ENCODE measurements around the gene PTPN4. TPM values are rescaled to one million over a fixed set of nuclear protein-coding genes. Genes with fewer than 3 reads are reported as not detected.
A peak's percentile ranks its signal among the peaks of the same experiment; 100 is the strongest.

PTPN4 gene
- total and polyA plus RNA-seq, 2 of the 13 experiments (the other 11 are each of a cell fraction or from before 2014, with no cell fraction given) = 20.3 to 34.6 TPM

DNA sequence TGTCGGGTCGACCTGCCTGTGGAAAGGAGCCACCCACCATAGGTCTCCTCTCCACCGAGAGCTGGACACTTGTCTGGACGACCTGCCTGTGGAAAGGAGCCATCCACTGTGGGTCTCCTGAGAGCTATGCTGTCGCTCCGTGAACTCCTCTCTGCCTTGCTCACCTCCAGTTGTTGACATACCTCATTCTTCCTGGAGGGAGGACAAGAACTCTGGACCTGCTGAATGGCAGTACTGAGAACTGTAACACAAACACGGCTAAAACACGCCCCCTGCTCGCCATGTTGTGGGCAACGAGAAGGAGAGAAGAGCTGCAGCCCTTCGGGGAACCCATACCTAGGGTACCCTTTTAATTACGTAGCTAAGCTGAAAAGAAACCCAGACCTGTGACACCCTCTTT is 77.6 kb downstream of the PTPN4 start (continued):
- TF ChIP-seq, protein P1, sequence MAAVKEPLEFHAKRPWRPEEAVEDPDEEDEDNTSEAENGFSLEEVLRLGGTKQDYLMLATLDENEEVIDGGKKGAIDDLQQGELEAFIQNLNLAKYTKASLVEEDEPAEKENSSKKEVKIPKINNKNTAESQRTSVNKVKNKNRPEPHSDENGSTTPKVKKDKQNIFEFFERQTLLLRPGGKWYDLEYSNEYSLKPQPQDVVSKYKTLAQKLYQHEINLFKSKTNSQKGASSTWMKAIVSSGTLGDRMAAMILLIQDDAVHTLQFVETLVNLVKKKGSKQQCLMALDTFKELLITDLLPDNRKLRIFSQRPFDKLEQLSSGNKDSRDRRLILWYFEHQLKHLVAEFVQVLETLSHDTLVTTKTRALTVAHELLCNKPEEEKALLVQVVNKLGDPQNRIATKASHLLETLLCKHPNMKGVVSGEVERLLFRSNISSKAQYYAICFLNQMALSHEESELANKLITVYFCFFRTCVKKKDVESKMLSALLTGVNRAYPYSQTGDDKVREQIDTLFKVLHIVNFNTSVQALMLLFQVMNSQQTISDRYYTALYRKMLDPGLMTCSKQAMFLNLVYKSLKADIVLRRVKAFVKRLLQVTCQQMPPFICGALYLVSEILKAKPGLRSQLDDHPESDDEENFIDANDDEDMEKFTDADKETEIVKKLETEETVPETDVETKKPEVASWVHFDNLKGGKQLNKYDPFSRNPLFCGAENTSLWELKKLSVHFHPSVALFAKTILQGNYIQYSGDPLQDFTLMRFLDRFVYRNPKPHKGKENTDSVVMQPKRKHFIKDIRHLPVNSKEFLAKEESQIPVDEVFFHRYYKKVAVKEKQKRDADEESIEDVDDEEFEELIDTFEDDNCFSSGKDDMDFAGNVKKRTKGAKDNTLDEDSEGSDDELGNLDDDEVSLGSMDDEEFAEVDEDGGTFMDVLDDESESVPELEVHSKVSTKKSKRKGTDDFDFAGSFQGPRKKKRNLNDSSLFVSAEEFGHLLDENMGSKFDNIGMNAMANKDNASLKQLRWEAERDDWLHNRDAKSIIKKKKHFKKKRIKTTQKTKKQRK (IDR thresholded peaks at IDR 0.05; ENCODE audit: low read length) = no peak
- TF ChIP-seq, protein P2, sequence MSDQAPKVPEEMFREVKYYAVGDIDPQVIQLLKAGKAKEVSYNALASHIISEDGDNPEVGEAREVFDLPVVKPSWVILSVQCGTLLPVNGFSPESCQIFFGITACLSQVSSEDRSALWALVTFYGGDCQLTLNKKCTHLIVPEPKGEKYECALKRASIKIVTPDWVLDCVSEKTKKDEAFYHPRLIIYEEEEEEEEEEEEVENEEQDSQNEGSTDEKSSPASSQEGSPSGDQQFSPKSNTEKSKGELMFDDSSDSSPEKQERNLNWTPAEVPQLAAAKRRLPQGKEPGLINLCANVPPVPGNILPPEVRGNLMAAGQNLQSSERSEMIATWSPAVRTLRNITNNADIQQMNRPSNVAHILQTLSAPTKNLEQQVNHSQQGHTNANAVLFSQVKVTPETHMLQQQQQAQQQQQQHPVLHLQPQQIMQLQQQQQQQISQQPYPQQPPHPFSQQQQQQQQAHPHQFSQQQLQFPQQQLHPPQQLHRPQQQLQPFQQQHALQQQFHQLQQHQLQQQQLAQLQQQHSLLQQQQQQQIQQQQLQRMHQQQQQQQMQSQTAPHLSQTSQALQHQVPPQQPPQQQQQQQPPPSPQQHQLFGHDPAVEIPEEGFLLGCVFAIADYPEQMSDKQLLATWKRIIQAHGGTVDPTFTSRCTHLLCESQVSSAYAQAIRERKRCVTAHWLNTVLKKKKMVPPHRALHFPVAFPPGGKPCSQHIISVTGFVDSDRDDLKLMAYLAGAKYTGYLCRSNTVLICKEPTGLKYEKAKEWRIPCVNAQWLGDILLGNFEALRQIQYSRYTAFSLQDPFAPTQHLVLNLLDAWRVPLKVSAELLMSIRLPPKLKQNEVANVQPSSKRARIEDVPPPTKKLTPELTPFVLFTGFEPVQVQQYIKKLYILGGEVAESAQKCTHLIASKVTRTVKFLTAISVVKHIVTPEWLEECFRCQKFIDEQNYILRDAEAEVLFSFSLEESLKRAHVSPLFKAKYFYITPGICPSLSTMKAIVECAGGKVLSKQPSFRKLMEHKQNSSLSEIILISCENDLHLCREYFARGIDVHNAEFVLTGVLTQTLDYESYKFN (CRISPR knock-in tag; conservative IDR thresholded peaks at IDR 0.05) = peak; percentile 44; the same call in 1 of the 2 replicates
- no peak for TF ChIP-seq GZF1 (CRISPR knock-in tag; IDR thresholded peaks at IDR 0.05)
- TF ChIP-seq SRSF4 (IDR thresholded peaks at IDR 0.05; ENCODE audit: low read depth, low read length, poor library complexity, severe bottlenecking) = no peak
- peak; percentile 40 for TF ChIP-seq YY1 (IDR thresholded peaks at IDR 0.05; ENCODE audit: insufficient read depth, insufficient replicate concordance, low read depth, low read length)
- TF ChIP-seq, protein P3, sequence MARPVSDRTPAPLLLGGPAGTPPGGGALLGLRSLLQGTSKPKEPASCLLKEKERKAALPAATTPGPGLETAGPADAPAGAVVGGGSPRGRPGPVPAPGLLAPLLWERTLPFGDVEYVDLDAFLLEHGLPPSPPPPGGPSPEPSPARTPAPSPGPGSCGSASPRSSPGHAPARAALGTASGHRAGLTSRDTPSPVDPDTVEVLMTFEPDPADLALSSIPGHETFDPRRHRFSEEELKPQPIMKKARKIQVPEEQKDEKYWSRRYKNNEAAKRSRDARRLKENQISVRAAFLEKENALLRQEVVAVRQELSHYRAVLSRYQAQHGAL (CRISPR knock-in tag; IDR thresholded peaks at IDR 0.05; ENCODE audit: not compliant biosample characterization) = no peak
- TF ChIP-seq CC2D1A (CRISPR knock-in tag; IDR thresholded peaks at IDR 0.05) = no peak
- TF ChIP-seq, protein P4, sequence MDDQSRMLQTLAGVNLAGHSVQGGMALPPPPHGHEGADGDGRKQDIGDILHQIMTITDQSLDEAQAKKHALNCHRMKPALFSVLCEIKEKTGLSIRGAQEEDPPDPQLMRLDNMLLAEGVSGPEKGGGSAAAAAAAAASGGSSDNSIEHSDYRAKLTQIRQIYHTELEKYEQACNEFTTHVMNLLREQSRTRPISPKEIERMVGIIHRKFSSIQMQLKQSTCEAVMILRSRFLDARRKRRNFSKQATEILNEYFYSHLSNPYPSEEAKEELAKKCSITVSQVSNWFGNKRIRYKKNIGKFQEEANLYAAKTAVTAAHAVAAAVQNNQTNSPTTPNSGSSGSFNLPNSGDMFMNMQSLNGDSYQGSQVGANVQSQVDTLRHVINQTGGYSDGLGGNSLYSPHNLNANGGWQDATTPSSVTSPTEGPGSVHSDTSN (CRISPR knock-in tag; IDR thresholded peaks at IDR 0.05; ENCODE audit: borderline replicate concordance) = no peak
- TF ChIP-seq ZNF749 (CRISPR knock-in tag; IDR thresholded peaks at IDR 0.05; ENCODE audit: borderline replicate concordance) = no peak
- no peak for TF ChIP-seq U2AF1 (optimal IDR thresholded peaks at IDR 0.05; ENCODE audit: low read depth, low read length)
- no peak for TF ChIP-seq ATAD3A (CRISPR knock-in tag; IDR thresholded peaks at IDR 0.05)
- TF ChIP-seq ZNF329 (CRISPR knock-in tag; IDR thresholded peaks at IDR 0.05; ENCODE audit: low read depth) = no peak
- TF ChIP-seq, protein P5, sequence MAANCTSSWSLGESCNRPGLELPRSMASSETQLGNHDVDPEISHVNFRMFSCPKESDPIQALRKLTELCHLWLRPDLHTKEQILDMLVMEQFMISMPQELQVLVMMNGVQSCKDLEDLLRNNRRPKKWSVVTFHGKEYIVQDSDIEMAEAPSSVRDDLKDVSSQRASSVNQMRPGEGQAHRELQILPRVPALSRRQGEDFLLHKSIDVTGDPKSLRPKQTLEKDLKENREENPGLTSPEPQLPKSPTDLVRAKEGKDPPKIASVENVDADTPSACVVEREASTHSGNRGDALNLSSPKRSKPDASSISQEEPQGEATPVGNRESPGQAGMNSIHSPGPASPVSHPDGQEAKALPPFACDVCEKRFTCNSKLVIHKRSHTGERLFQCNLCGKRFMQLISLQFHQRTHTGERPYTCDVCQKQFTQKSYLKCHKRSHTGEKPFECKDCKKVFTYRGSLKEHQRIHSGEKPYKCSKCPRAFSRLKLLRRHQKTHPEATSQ (CRISPR knock-in tag; IDR thresholded peaks at IDR 0.05; ENCODE audit: borderline replicate concordance) = no peak
- peak; percentile 74 for TF ChIP-seq ZMYM3 (CRISPR knock-in tag; IDR thresholded peaks at IDR 0.05)
- TF ChIP-seq EHMT2 (IDR thresholded peaks at IDR 0.05; ENCODE audit: borderline replicate concordance, low read depth, low read length) = no peak

Data from HepG2 (cell line).